ENCODE results near the gene SLC11A2. TPM values are rescaled to one million over a fixed set of nuclear protein-coding genes. Genes with fewer than 3 reads are reported as not detected.

Gene SLC11A2
- total RNA-seq, result 10 to 100 TPM; 35.0 to 38.9 TPM

DNA sequence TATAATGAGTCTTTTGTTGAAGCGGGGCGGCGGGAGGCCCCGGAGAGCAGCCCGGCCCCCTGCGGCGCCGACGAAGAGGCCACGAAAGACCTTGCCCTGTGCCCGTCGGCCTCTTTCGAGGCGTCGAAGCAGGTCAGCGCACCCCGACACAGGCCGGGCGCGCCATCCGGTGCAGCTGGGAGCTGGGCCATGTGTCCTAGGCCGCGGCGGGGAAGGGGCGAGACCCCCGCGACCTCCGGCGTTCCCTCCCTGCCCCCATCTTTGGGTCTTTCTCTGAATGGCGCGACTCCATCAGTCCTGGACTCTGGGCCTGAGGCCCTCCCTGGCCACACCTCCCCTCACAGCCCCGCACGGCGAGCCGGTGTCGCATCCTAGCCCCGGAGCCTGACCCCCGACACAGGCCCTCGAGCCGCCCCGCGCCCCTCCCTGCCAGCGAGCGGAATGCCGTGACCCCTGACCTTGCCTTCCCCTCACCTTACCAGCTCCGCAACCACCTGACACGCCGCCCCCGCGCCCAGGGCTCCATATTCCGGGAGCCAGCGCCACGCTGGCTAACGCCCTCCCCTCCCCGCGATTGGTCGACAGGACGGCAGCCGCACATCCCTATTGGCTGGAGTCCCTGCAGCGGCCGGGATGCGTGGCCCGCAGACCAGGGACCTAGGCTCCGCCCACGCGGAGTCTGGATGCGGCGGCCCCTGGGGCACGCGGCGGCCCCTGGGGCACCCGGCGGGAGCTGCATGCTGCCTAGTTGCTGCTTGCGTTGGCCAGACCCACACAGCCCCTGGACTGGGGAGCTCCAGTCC lies at the start of gene SLC11A2:
Gene SLC11A2 (minus strand): TSS at position 549 of the 803 bp plus-strand sequence. CDS start 15,656 bp downstream, outside the sequence.

DNA sequence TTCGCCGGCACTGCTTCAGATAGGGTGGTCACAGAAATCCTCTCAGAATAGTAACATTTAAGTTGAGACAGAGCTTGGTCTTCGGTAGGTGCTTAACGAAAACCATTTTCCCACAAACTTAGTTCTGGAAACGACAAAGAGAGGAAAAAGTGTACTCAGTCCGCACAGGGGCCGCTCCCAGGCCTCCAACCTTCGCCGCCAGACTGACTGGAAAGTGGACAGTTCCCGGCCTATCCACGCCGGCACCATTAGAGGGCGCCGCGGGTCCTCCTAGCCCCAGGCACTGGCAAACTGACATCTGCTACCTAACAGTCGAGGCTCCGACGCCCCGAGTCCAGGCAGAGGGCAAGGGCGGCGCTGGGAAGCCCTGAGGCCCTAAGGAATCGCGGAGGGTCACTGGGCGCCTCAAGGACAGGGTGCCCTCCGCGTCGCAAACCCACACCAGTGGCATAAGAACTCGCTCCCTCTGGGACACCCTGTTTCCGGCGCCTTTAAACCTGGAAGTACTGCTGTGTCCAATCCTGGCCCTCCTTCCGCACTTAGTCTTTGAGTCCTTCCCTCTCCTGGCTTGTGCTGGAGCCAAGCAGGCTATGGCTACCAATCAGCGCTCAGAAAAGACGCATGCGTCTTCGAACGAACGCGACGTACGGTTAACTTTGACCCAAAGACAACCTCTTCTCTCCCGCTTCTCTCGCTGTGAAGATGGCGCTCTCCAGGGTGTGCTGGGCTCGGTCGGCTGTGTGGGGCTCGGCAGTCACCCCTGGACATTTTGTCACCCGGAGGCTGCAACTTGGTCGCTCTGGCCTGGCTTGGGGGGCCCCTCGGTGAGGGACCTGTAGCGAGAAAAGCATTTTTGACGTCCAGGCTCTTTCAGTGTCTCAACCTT lies 21.7 kb upstream of the SLC11A2 start, which contains the start of gene LETMD1:
Gene LETMD1 (plus strand): TSS at position 673 of the 886 bp plus-strand sequence. CDS start 30 bp downstream, at position 703.

DNA sequence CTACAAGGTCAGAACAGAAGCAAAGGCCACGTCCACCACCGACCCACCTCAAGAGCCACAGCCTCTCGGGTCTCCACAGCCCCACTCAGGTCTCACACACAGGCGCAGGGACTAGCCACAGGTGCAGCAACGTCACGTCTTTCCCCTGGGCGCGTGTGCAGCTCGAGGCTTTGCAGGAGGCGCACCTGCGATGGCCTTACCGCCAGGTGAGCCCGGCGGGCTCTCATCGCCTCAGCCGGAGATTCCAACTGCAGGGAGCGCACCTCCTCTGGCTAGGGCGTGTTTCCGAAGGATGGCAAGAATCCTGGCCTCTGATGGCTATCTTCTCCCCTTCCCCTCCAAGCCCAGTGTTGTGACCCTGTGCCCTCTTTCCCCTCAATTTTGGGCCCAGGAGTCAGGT lies 73.7 kb downstream of the SLC11A2 start, which contains the start of gene HIGD1C:
Gene HIGD1C (plus strand): TSS at position 35 of the 400 bp plus-strand sequence. CDS start 1,455 bp downstream, outside the sequence.

Other genes starting within 250 kb of the SLC11A2 start
- gene TMPRSS12, start 183.5 kb downstream of the SLC11A2 start, total RNA-seq, result not detected
- not detected for gene HIGD1C, start 73.8 kb downstream of the SLC11A2 start, total RNA-seq
- 10 to 100 TPM; 73.7 to 75.2 TPM for gene LETMD1, start 21.9 kb upstream of the SLC11A2 start, total RNA-seq
- gene CSRNP2, start 57.2 kb upstream of the SLC11A2 start, total RNA-seq, result 10 to 100 TPM; 13.7 to 17.5 TPM
- gene TFCP2, start 146.8 kb upstream of the SLC11A2 start, total RNA-seq, result 10 to 100 TPM; 33.6 to 37.9 TPM
- 1 to 10 TPM; 3.7 to 5.8 TPM for gene POU6F1, start 191.7 kb upstream of the SLC11A2 start, total RNA-seq
- gene DAZAP2, start 212.4 kb upstream of the SLC11A2 start, total RNA-seq, result 100 to 1,000 TPM; 232 to 242 TPM
- 1 to 10 TPM; 2.6 to 3.1 TPM for gene SMAGP, start 244.0 kb upstream of the SLC11A2 start, total RNA-seq